DND-41 (cell line): ENCODE measurements around the gene ZNF790.

ENCODE experiments used
- ATAC-seq: fragments of 200-7000 bp; cut with Tn5 transposase; 3 replicates; pipeline ENCODE4 v1.9.1; 2021; ENCODE audit warnings: low read depth; ENCODE audit not compliant: insufficient read depth
- DNase-seq: peaks from one replicate; pipeline ENCODE4 v3.0.0-alpha.2; 2020
- H2AFZ ChIP-seq: 2 replicates; pipeline ENCODE4 v1.6.0; 2012; ENCODE audit warnings: low read depth, low read length
- H3K27ac ChIP-seq: 2 replicates; pipeline ENCODE4 v1.5.1; 2012; ENCODE audit warnings: low read length, inconsistent platforms
- H3K27me3 ChIP-seq: fragments of 200-600 bp; sonication (generic); 2 replicates; pipeline ENCODE4 v1.6.0; 2012; ENCODE audit warnings: low read length, mild to moderate bottlenecking, inconsistent platforms; ENCODE audit not compliant: insufficient read depth, poor library complexity
- H3K36me3 ChIP-seq: 2 replicates; pipeline ENCODE4 v1.5.1; 2012; ENCODE audit warnings: low read length, inconsistent platforms; ENCODE audit not compliant: insufficient read depth
- H3K4me1 ChIP-seq: 2 replicates; pipeline ENCODE4 v1.5.1; 2012; ENCODE audit warnings: mild to moderate bottlenecking, low read length; ENCODE audit not compliant: insufficient read depth
- H3K4me2 ChIP-seq: 2 replicates; pipeline ENCODE4 v1.6.0; 2012; ENCODE audit warnings: mild to moderate bottlenecking, moderate library complexity, low read length, inconsistent platforms; ENCODE audit not compliant: insufficient read depth
- H3K4me3 ChIP-seq, 2 experiments: fragments of 200-600 bp in 1 of 2; shearing (Covaris generic) in 1 of 2; 2 replicates each; pipeline ENCODE4 v1.5.1; 2012 to 2016; ENCODE audit warnings: inconsistent platforms in 2 of 2, low read length in 2 of 2, mild to moderate bottlenecking in 2 of 2, low read depth in 1 of 2, moderate library complexity in 1 of 2
- H3K79me2 ChIP-seq: 2 replicates; pipeline ENCODE4 v1.6.0; 2012; ENCODE audit warnings: low read length, inconsistent platforms; ENCODE audit not compliant: insufficient read depth
- H3K9ac ChIP-seq: 2 replicates; pipeline ENCODE4 v1.6.0; 2012; ENCODE audit warnings: low read depth, mild to moderate bottlenecking, inconsistent platforms, low read length, moderate library complexity
- H3K9me3 ChIP-seq: 2 replicates; pipeline ENCODE4 v1.5.1; 2012; ENCODE audit warnings: low read length, moderate library complexity, mild to moderate bottlenecking, inconsistent platforms; ENCODE audit not compliant: insufficient read depth, severe bottlenecking
- H4K20me1 ChIP-seq: 2 replicates; pipeline ENCODE4 v1.6.0; 2012; ENCODE audit warnings: low read length; ENCODE audit not compliant: insufficient read depth
- CTCF ChIP-seq: IDR thresholded peaks from 2 replicates; pipeline ENCODE4 v1.5.1; 2012; ENCODE audit warnings: borderline replicate concordance, low read length, moderate library complexity, mild to moderate bottlenecking; ENCODE audit not compliant: poor library complexity, severe bottlenecking; ENCODE audit errors: extremely low read depth
- EZH2 ChIP-seq: IDR thresholded peaks from 3 replicates; pipeline ENCODE4 v1.6.1; 2012; ENCODE audit warnings: borderline replicate concordance, low read depth, mild to moderate bottlenecking, moderate library complexity, low read length, inconsistent platforms; ENCODE audit not compliant: severe bottlenecking

ZNF790 gene

DNA sequence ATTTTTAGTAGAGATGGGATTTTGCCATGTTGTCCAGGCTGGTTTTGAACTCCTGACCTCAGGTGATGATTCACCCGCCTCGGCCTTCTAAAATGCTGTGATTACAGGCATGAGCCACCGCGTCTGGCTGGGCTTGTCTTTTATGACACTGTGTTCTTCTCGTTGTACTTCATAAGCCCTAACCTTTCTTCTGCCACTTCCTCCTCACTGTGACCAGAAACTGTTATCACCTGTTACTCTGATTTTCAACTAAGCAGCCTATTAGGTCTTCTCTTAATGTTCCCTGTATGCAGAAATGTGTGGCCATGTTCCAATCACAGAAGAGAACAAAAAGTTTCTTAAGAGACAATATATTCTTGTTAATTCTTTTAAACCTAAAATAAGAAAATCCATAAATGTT, 16.4 kb downstream of the ZNF790 start:
- peaks cover 80% of the 10 kb centered on the region for H3K9me3 ChIP-seq
- no peak overlapping the region for H3K4me2 ChIP-seq
- H3K4me1 ChIP-seq = no peaks in the 10 kb centered on the region
- TF ChIP-seq CTCF = no peak
- no peaks in the 10 kb centered on the region for H3K79me2 ChIP-seq
- H2AFZ ChIP-seq = no peak overlapping the region
- ATAC-seq = no peak
- no peaks in the 10 kb centered on the region for H4K20me1 ChIP-seq
- no peak for DNase-seq
- H3K4me3 ChIP-seq = no peak overlapping the region; a peak in 1 of 4 replicates
- H3K27ac ChIP-seq = no peak overlapping the region
- H3K9ac ChIP-seq = no peak overlapping the region
- H3K36me3 ChIP-seq = peaks cover 86% of the 10 kb centered on the region
- no peaks in the 10 kb centered on the region for H3K27me3 ChIP-seq

GRCh38 chr19:36819130-36819630, 19.0 kb downstream of the ZNF790 start:
- Histone ChIP-seq H3K4me3 (no peak overlapping the region), H3K9ac (no peak overlapping the region), H3K4me2 (no peak overlapping the region), H3K27me3 (no peaks in the 10 kb centered on the region), H4K20me1 (no peaks in the 10 kb centered on the region), H3K36me3 (peaks cover 84% of the 10 kb centered on the region), H3K9me3 (peaks cover 89% of the 10 kb centered on the region), H3K27ac (no peak overlapping the region), H3K79me2 (no peaks in the 10 kb centered on the region), H2AFZ (no peak overlapping the region), H3K4me1 (no peaks in the 10 kb centered on the region)
- TF ChIP-seq CTCF (no peak), EZH2 (no peak)
- no peak for ATAC-seq
- DNase-seq = no peak

- no peaks in the 10 kb centered on the region for H3K27me3 ChIP-seq
- ATAC-seq (no peak), DNase-seq (no peak)
- no peaks in the 10 kb centered on the region for H3K79me2 ChIP-seq
- H3K9ac ChIP-seq = no peak overlapping the region
- H3K4me2 ChIP-seq = no peak overlapping the region
- peaks cover 3% of the 10 kb centered on the region; the same call in 1 of the 2 replicates for H3K36me3 ChIP-seq
- no peak overlapping the region for H3K27ac ChIP-seq
- no peaks in the 10 kb centered on the region for H3K4me1 ChIP-seq
- TF ChIP-seq EZH2 (no peak), CTCF (no peak)
- H3K9me3 ChIP-seq = peaks cover 27% of the 10 kb centered on the region
- H3K4me3 ChIP-seq = no peak overlapping the region
- H4K20me1 ChIP-seq = no peaks in the 10 kb centered on the region
- H2AFZ ChIP-seq = no peak overlapping the region
These were observed 31.2 kb downstream of the ZNF790 start for GRCh38 chr19:36807029-36807428.

DNA sequence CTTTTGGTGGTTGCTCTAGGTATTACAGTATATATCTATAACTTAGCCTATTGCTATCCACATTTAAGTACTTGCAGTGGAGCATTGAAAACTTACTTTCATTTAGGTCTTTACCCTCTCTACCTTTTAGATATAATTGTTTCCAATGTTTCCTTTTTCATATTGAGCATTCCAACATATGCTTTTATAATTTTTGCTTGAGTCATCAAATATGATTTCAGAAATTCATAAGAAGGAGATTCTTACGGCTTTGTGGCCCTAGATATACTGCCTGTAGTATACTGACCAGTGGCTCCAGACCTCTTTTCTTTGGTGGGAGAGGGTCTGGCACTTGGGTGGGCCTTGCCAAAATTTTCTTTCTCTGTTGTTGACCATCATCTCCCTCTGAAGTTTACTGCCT, 32.8 kb downstream of the ZNF790 start:
- H3K36me3 ChIP-seq = peaks cover 3% of the 10 kb centered on the region; the same call in 1 of the 2 replicates

More for the DNA sequence above, 32.8 kb downstream of the ZNF790 start:
- Histone ChIP-seq H3K4me3 (no peak overlapping the region), H3K27me3 (no peaks in the 10 kb centered on the region), H3K9ac (no peak overlapping the region), H2AFZ (no peak overlapping the region), H4K20me1 (no peaks in the 10 kb centered on the region), H3K79me2 (no peaks in the 10 kb centered on the region), H3K9me3 (peaks cover 13% of the 10 kb centered on the region), H3K4me1 (no peaks in the 10 kb centered on the region), H3K4me2 (no peak overlapping the region), H3K27ac (no peak overlapping the region)
- no peak for TF ChIP-seq EZH2
- TF ChIP-seq CTCF = no peak
- ATAC-seq (no peak), DNase-seq (no peak)
